ENCODE measurements around the gene SP8.
"Not testable (repeated sequence)": the region's sequence is repeated elsewhere in the genome, so short reads cannot be mapped to it uniquely, and the experiment has no call there.

Gene SP8

GRCh38 chr7:20786779-20787659, at the start of gene SP8:
Gene SP8, minus strand, starts transcription at chr7:20786886. Its CDS starts 88 bp downstream, at chr7:20786798.
- H3K4me3 ChIP-seq (ENCODE audit: low read length), result peak within 1 kb of the TSS; percentile 49
- peaks cover 4% of the 10 kb centered on the region for H3K9me3 ChIP-seq (ENCODE audit: control insufficient read depth, low read length)
- no peak within 1 kb of the TSS for H3K9ac ChIP-seq (ENCODE audit: low read length)
- DNase-seq (ENCODE audit: low read depth), result peak; percentile 43
- H3K36me3 ChIP-seq (ENCODE audit: control insufficient read depth, insufficient read depth, low read length, severe bottlenecking), result no peaks in the 10 kb centered on the region
- H3K27me3 ChIP-seq (replicated peaks; ENCODE audit: control insufficient read depth, insufficient read depth, low read length), result peaks cover 75% of the 10 kb centered on the region
- no peaks in the 10 kb centered on the region for H3K4me1 ChIP-seq (ENCODE audit: control insufficient read depth, insufficient read depth, low read length)

GRCh38 chr7:20836424-20836823, 49.7 kb upstream of the SP8 start:
- H3K9me3 ChIP-seq (ENCODE audit: control insufficient read depth, low read length); DNase-seq (ENCODE audit: low read depth); H3K9ac ChIP-seq (ENCODE audit: low read length); H3K4me1 ChIP-seq (ENCODE audit: control insufficient read depth, insufficient read depth, low read length); H3K4me3 ChIP-seq (ENCODE audit: low read length); H3K36me3 ChIP-seq (ENCODE audit: control insufficient read depth, insufficient read depth, low read length, severe bottlenecking); H3K27me3 ChIP-seq (replicated peaks; ENCODE audit: control insufficient read depth, insufficient read depth, low read length): not testable (repeated sequence)

- Histone ChIP-seq H3K36me3 (ENCODE audit: control insufficient read depth, insufficient read depth, low read length, severe bottlenecking) (no peaks in the 10 kb centered on the region), H3K4me3 (ENCODE audit: low read length) (no peak overlapping the region), H3K9me3 (ENCODE audit: control insufficient read depth, low read length) (no peaks in the 10 kb centered on the region), H3K27me3 (replicated peaks; ENCODE audit: control insufficient read depth, insufficient read depth, low read length) (no peaks in the 10 kb centered on the region), H3K4me1 (ENCODE audit: control insufficient read depth, insufficient read depth, low read length) (no peaks in the 10 kb centered on the region), H3K9ac (ENCODE audit: low read length) (no peak overlapping the region)
- DNase-seq (ENCODE audit: low read depth), result no peak
These were observed 48.5 kb upstream of the SP8 start for GRCh38 chr7:20835111-20835750.

- H3K27me3 ChIP-seq (replicated peaks; ENCODE audit: control insufficient read depth, insufficient read depth, low read length), result no peaks in the 10 kb centered on the region
- H3K9ac ChIP-seq (ENCODE audit: low read length), result no peak overlapping the region
- H3K9me3 ChIP-seq (ENCODE audit: control insufficient read depth, low read length), result no peaks in the 10 kb centered on the region
- no peak overlapping the region for H3K4me3 ChIP-seq (ENCODE audit: low read length)
- H3K36me3 ChIP-seq (ENCODE audit: control insufficient read depth, insufficient read depth, low read length, severe bottlenecking), result no peaks in the 10 kb centered on the region
- no peaks in the 10 kb centered on the region for H3K4me1 ChIP-seq (ENCODE audit: control insufficient read depth, insufficient read depth, low read length)
- no peak for DNase-seq (ENCODE audit: low read depth)
These were observed 48.0 kb upstream of the SP8 start for GRCh38 chr7:20834656-20835055.

GRCh38 chr7:20831956-20832355, 45.3 kb upstream of the SP8 start:
- H3K27me3 ChIP-seq (replicated peaks; ENCODE audit: control insufficient read depth, insufficient read depth, low read length), result peaks cover 3% of the 10 kb centered on the region
- no peaks in the 10 kb centered on the region for H3K36me3 ChIP-seq (ENCODE audit: control insufficient read depth, insufficient read depth, low read length, severe bottlenecking)
- no peak overlapping the region for H3K9ac ChIP-seq (ENCODE audit: low read length)
- no peaks in the 10 kb centered on the region for H3K9me3 ChIP-seq (ENCODE audit: control insufficient read depth, low read length)
- H3K4me3 ChIP-seq (ENCODE audit: low read length), result no peak overlapping the region
- no peak for DNase-seq (ENCODE audit: low read depth)
- no peaks in the 10 kb centered on the region for H3K4me1 ChIP-seq (ENCODE audit: control insufficient read depth, insufficient read depth, low read length)

- Histone ChIP-seq H3K9ac (ENCODE audit: low read length) (no peak overlapping the region), H3K27me3 (replicated peaks; ENCODE audit: control insufficient read depth, insufficient read depth, low read length) (peaks cover 3% of the 10 kb centered on the region), H3K36me3 (ENCODE audit: control insufficient read depth, insufficient read depth, low read length, severe bottlenecking) (no peaks in the 10 kb centered on the region), H3K9me3 (ENCODE audit: control insufficient read depth, low read length) (no peaks in the 10 kb centered on the region), H3K4me3 (ENCODE audit: low read length) (no peak overlapping the region), H3K4me1 (ENCODE audit: control insufficient read depth, insufficient read depth, low read length) (no peaks in the 10 kb centered on the region)
- DNase-seq (ENCODE audit: low read depth), result no peak
These were observed 44.8 kb upstream of the SP8 start for GRCh38 chr7:20831451-20831850.

GRCh38 chr7:20828947-20829346, 42.3 kb upstream of the SP8 start:
- Histone ChIP-seq H3K36me3 (ENCODE audit: control insufficient read depth, insufficient read depth, low read length, severe bottlenecking) (no peaks in the 10 kb centered on the region), H3K9ac (ENCODE audit: low read length) (no peak overlapping the region), H3K4me1 (ENCODE audit: control insufficient read depth, insufficient read depth, low read length) (no peaks in the 10 kb centered on the region), H3K4me3 (ENCODE audit: low read length) (no peak overlapping the region), H3K9me3 (ENCODE audit: control insufficient read depth, low read length) (no peaks in the 10 kb centered on the region), H3K27me3 (replicated peaks; ENCODE audit: control insufficient read depth, insufficient read depth, low read length) (peaks cover 3% of the 10 kb centered on the region)
- DNase-seq (ENCODE audit: low read depth), result no peak

GRCh38 chr7:20827172-20827571, 40.5 kb upstream of the SP8 start:
- Histone ChIP-seq H3K4me3 (ENCODE audit: low read length) (no peak overlapping the region), H3K9ac (ENCODE audit: low read length) (no peak overlapping the region), H3K4me1 (ENCODE audit: control insufficient read depth, insufficient read depth, low read length) (no peaks in the 10 kb centered on the region), H3K27me3 (replicated peaks; ENCODE audit: control insufficient read depth, insufficient read depth, low read length) (peaks cover 3% of the 10 kb centered on the region), H3K9me3 (ENCODE audit: control insufficient read depth, low read length) (no peaks in the 10 kb centered on the region), H3K36me3 (ENCODE audit: control insufficient read depth, insufficient read depth, low read length, severe bottlenecking) (no peaks in the 10 kb centered on the region)
- no peak for DNase-seq (ENCODE audit: low read depth)

GRCh38 chr7:20826243-20826642, 39.6 kb upstream of the SP8 start:
- Histone ChIP-seq H3K36me3 (ENCODE audit: control insufficient read depth, insufficient read depth, low read length, severe bottlenecking) (no peaks in the 10 kb centered on the region), H3K9me3 (ENCODE audit: control insufficient read depth, low read length) (no peaks in the 10 kb centered on the region), H3K27me3 (replicated peaks; ENCODE audit: control insufficient read depth, insufficient read depth, low read length) (peaks cover 3% of the 10 kb centered on the region), H3K4me1 (ENCODE audit: control insufficient read depth, insufficient read depth, low read length) (no peaks in the 10 kb centered on the region), H3K9ac (ENCODE audit: low read length) (no peak overlapping the region), H3K4me3 (ENCODE audit: low read length) (no peak overlapping the region)
- DNase-seq (ENCODE audit: low read depth), result no peak

- no peak for DNase-seq (ENCODE audit: low read depth)
- Histone ChIP-seq H3K27me3 (replicated peaks; ENCODE audit: control insufficient read depth, insufficient read depth, low read length) (peaks cover 3% of the 10 kb centered on the region), H3K9me3 (ENCODE audit: control insufficient read depth, low read length) (no peaks in the 10 kb centered on the region), H3K36me3 (ENCODE audit: control insufficient read depth, insufficient read depth, low read length, severe bottlenecking) (no peaks in the 10 kb centered on the region), H3K4me1 (ENCODE audit: control insufficient read depth, insufficient read depth, low read length) (no peaks in the 10 kb centered on the region), H3K4me3 (ENCODE audit: low read length) (no peak overlapping the region), H3K9ac (ENCODE audit: low read length) (no peak overlapping the region)
These were observed 38.9 kb upstream of the SP8 start for GRCh38 chr7:20825555-20825954.

GRCh38 chr7:20821390-20821789, 34.7 kb upstream of the SP8 start:
- H3K4me1 ChIP-seq (ENCODE audit: control insufficient read depth, insufficient read depth, low read length); H3K9me3 ChIP-seq (ENCODE audit: control insufficient read depth, low read length); DNase-seq (ENCODE audit: low read depth); H3K36me3 ChIP-seq (ENCODE audit: control insufficient read depth, insufficient read depth, low read length, severe bottlenecking); H3K27me3 ChIP-seq (replicated peaks; ENCODE audit: control insufficient read depth, insufficient read depth, low read length); H3K9ac ChIP-seq (ENCODE audit: low read length); H3K4me3 ChIP-seq (ENCODE audit: low read length): not testable (repeated sequence)
